Activated CD4-positive, CD25-positive, alpha-beta regulatory T cell treated with anti-CD3 and anti-CD28 coated beads, Interleukin-2, amount 50 U/mL, for 24 hours (primary cell): ENCODE measurements around the gene KAZN.

Experiments
- ATAC-seq, 2 donors: fragments of 150-1000 bp; cut with Tn5 transposase; one replicate each; pipeline ENCODE4 v1.10.0; 2021; ENCODE audit warnings: mild to moderate bottlenecking in 1 of 2, moderate library complexity in 1 of 2

The KAZN gene

DNA sequence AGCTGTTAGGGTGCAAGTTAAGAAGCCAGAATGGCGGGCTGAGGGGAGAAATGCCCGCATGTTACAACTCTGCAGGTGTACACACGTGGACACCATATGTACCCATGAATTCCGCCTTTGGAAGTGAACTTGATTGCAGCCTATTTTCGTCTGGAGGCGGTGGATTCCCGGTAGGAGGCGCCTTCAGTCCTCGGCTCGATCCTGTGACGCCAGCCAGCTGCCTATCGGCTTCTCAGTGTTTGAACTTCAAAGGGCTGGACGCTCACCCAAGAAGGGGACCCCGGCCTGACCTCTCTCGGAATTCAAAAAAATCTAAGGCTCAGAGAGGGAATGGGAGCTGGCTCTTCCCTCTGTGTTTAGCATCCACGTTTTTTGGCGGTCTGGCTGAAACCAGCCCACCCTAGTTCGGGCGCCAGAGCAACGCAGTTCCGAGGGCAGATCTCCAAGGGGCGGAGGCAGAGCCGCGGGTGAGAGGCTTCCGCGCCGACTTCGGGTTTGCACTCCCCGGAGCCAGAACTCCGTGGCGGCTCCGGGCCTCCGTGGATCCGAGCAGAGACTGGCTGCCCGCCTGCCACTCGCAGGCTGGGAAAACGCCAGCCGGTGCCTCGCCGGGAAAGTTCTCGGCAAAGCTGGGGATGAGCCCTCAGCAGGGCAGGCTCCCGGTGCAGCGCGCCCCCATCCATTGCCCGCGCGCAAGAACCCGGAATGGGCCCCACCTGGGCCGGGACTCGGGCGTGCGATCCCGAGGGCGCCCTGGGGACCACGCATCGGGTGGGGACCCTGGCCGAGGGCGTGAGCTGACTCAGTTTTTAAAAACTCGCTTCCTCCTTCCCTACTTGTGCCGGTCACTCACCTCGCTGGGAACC is 554.1 kb downstream of the KAZN start:
- ATAC-seq: no peak

DNA sequence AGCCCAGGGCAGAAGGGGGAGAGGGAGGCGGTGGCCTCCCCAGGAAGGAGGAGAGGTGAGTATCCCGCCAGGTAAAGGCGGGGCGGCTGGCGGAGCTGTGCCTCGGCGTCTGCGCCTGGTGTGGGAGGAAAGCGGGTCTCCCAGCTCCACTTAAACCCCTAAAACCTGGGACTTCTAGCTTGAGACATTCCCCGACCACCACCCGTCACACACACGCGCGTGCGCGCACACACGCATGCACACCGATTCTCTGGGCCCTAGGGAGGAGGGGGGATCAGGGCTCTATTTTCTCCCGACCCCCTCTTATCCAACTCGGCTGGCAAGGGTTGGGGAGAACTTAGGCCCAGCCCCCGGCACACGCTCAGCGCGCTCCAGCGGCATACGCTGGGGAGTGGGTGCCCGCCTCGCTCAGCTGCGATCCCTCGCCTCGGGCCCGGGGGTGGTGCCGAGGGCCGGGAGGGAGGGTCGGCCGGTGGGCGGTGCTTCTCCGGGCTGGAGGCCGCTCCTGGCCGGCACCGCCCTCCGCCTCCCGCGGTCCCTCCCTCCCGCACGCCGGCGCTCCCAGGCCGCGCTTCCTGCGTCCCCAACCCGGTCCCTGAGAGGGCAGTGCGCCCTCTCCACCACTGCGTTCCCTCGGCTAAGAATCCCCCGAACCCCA is 554.8 kb downstream of the KAZN start, which contains the start of gene TMEM51:
Gene TMEM51, plus strand, starts transcription at position 564 of the 658 bp plus-strand sequence. CDS start 61,341 bp downstream, outside the sequence.
- no peak for ATAC-seq

DNA sequence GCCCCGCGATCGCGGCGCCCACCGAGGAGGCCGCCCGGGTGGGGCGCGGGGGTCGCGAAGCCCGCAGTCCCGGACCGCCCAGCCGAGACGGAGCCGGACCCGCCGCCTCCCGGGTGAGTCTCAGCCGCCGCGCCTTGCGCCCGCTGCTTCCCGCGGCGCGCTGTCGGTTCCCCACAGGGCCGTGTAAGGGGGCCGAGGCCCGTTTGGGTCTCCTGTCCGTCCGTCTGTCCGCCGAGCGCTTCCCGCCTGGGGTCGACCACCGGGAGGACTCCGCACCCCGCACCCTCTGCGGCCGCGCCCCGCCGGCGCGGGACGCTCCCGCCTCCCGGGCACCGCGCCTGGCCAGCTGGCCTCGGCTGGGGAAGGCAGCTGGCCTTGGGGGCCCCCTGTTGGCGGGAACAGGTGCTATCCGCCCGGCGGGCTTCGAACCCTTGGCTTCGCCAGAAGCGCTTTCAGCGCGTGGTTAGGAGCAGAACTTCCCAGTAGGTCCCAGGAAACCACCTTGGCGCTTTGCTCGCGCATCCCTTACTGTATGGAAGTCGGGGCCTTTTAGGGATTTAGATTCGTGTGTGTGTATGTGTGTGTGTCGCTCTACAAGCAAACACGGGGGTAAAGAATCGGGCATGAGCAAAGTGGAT is 555.5 kb downstream of the KAZN start:
- ATAC-seq: no peak

DNA sequence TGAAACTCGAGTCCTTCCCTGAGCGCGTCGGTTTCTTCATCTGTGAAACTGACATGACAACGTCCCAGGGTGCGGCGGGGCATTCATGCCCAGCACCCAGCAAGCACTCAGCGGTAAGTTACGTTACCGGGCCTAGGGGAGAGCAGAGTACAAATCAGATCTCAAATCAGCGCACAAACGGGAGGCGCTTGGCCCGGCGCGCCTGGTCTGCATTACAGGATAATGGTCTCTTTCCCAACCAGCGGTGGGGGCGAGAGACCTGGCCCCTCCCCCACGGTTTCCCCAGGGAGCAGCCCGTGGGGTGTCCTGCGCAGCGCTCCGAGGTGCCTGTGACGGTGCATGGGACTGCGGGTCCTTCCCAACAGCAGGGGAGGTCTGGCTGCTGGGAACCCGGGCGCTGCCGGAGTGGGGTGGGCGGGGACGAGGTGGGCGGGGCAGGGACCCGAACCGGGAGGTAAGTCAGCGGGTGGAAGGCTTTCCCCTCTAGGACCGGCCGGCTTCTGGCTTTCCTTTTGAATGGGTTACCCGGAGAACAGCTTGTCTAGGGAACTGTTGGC is 556.1 kb downstream of the KAZN start:
- no peak for ATAC-seq

DNA sequence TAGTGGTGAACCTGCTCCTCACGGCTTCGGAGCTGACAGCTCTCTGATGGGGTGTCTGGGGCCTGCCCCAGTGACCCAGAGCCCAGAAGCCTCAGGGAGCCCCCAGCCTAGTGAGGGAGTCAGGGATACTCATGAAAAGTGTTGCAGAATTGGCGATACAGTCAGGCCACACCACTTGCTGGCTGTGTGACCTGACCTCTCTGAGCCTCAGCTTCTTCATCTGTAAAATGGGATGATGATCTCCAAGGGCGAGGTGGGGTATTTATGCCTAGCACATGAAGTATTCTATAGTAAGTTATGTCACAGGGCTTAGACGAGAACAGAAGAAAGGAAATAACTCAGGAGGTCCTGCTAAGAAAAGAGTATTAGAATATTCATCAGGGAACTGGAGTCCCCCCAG is 556.7 kb downstream of the KAZN start:
- no peak for ATAC-seq

DNA sequence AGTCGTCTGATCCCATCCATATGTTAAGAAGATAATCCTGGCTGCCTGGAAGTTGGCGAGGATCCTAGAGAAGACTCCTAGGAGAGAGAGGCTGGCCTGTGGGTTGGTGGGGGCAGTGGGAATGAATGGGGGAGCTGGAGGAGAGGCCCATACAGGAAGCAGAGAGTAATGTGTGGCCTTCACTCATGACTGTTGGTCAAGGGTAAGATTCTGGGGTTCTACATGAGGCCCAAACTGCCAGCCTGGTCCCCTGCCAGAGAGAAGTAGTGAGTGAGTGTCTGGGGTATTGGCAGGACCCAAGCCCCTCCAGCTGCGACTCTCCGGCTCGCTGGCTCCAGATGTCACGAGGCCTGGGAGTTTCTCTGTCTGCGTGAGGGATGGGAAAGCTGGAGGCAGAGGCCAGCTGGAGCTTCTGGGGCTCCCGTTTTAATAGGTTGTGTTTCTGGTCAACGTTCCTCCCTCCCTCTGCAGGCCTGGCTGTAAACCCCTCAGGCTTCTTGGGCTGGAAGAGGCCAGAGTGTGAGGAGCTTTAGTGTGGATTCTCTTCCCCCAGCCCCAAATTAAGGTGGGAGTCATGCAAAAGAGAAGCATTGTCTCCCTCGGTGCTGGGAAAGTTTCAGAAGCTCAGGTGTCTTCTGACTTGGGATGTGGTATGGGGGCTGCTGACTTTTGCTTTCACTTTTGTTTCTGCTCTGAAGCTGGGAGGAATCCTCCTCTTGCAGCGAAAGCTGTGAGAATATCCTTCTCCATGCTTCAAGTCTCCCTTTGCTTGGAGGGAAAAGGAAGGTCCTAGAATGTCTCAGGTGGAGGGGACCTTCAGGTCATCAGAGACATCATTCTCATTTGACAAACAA is 557.6 kb downstream of the KAZN start:
- ATAC-seq: peak in 1 of 2 donors; percentile 45

DNA sequence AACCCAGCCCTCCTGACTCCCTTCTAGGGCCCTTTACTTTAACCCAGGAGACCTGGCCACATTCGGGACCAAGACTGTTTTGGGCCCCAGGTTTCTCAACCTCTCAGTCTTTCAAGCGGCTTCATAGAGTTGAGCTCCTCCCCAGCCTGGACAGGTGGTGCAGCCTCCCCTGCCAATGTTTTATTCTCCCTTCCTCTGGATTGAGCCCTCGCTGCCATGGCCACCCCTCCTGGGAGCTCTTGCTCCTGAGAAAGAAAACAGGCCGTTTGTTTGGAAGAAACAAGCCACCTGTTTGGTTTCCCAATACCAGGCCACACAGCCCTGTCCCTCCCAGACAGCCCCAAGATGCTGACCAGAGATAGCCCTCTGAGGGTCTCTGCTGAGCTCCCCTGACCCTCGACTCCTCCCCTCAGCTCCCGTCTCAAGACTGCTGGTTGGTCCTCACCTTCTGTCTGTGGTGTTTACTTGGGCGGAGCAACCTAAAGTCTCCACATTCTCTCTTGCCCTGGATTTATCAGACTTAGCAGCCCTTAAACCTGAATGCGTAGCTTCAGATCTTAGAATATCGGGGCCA is 558.4 kb downstream of the KAZN start:
- ATAC-seq: no peak

DNA sequence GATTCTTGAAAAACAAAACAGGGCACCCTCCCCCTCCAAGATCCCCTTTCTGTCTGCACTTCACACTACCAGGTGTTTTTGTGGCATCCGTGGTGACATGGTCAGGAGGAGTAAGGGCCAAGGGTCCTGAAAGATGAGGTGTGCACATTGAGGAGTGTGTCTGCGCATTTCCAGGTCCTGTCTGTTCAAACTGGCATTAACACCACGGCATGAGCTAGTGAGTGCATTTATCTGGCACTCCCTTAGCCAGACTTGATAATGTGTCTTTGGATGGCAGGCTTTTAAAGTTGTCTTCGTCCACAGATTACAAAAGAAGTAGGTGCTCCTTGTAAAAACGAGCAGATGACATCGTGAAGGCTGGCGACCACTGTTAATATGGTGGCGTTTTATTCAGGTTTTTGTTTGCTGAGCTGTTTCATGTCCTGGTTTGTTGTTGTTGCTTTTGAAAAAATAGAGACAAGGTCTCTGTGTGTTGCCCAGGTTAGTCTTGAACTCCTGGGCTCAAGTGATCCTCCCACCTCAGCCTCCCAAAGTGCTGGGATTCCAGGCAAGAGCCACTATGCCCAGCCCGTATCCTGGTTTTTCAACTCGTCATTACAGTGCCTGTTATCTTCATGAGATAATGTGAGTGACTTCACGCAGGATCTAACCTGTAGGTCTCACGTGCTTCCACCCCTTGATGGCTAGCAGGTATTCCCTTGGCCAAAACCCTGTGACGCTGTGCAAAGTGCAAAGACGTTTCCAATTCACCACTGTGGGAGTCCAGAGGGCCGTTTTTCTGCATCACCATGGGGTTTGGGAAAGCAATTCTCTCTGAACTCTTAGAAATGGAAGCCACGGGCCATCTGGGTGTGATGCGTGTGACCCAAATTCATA is 559.3 kb downstream of the KAZN start:
- no peak for ATAC-seq

DNA sequence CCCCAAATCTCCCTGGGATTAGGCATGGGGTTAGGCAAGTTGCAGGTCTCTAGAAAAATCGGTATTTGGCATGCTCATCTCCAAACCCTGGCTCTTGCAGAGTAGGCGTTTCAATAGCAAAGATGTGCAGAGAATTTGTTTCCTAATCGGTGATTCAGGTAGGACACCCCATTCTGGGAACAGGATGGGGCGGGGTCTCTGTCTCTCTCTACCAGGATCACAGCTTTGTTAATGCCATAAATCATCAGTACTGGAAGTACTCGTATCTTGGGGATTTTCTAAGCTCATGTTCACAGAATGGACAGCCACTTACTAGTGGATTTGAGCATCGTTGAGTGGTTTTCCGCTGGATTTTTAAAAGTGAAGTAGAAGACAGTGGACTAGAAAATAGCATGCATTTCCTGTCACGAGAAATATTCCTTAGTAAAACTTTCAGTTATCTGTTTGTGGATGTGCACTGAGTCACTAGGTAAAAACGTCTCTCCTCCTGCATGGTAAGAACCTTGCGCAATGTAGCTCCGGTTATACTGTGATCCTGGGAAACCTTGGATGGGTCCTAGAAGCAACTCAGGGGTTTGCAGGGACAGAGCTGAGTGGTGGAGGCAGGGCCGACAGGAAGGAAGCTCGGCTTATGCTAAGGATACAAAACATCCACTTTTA is 560.2 kb downstream of the KAZN start:
- no peak for ATAC-seq

DNA sequence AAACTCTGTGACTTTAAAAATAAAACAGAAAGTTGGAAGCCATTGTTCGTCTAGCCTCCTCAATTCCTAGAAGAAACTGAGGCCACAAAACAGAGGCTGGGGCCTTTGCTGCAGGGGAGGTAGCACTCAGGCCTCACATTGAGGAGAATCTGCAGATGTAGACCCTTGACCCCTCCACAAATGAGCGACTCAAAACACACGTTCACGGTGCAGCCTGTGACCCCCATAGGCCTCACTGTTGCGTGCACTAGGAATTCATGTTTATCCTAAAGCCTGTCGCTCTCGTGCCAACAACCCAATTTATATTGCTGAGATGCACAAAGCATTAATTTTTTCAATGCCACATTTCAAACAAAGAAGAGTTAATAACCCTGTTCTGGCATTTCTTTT is 560.7 kb downstream of the KAZN start:
- ATAC-seq: no peak

DNA sequence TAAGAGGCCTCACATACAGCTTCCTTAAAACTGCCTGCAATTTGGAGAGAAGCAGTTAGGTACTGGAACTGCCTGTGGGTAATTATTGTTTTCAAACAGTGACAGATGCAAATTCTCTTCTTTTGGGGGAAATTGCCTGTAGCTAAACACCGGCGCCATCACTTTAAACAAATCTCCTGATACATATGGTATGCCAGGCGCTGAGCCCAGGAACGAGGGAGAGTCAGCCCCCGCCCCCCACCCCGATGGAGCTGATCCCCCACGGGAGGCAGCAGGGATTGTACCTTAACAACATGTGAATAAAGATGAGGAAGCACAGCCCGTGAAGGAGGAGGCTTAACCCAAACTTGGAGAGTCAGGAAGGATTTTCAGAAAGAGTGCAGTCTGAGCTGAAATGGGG is 562.1 kb downstream of the KAZN start:
- no peak for ATAC-seq

DNA sequence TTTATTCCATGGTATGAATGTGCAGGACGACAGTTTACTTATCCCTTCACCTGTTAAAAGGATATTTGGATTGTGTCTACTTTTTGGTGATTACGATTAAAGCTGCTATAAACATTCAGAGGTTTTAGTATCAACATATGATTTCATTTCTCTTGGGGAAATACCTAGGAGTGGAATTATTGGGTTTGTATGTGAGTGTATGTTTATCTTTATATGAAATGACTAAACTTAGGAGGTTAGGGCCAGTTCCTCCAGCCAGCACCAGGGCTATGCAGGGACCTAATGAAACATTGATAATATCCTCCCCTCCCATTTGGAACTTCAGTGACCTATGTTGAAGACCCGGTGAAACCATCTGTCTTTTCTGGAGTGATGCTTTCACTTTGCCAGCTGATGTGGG is 568.9 kb downstream of the KAZN start:
- no peak for ATAC-seq
